ACC112 (cell line): ENCODE results near the gene FBXL17.
A peak's percentile ranks its signal among the peaks of the same experiment; 100 is the strongest.

Source experiments
- H2AFZ ChIP-seq: fragments of 200-600 bp; sonication (generic); one replicate; pipeline ENCODE4 v1.6.0; 2017; ENCODE audit warnings: antibody characterized with exemption, low read length; ENCODE audit not compliant: unreplicated experiment
- H3K27ac ChIP-seq: fragments of 200-600 bp; sonication (generic); 2 replicates; pipeline ENCODE4 v1.5.1; 2014; ENCODE audit warnings: low read depth, mild to moderate bottlenecking, antibody characterized with exemption, low read length, moderate library complexity
- H3K27me3 ChIP-seq: fragments of 200-600 bp; sonication (generic); 2 replicates; pipeline ENCODE4 v1.6.1; 2014; ENCODE audit warnings: mild to moderate bottlenecking, antibody characterized with exemption, low read length, moderate library complexity, mixed read lengths; ENCODE audit not compliant: insufficient read depth
- H3K36me3 ChIP-seq: fragments of 200-600 bp; sonication (generic); 2 replicates; pipeline ENCODE4 v1.6.1; 2016; ENCODE audit warnings: mild to moderate bottlenecking, antibody characterized with exemption, low read length, moderate library complexity, mixed read lengths; ENCODE audit not compliant: insufficient read depth
- H3K4me1 ChIP-seq: fragments of 200-600 bp; sonication (generic); one replicate; pipeline ENCODE4 v1.6.1; 2016; ENCODE audit warnings: low read length, mixed read lengths; ENCODE audit not compliant: insufficient read depth, unreplicated experiment, control insufficient read depth
- H3K4me3 ChIP-seq: fragments of 200-600 bp; sonication (generic); 2 replicates; pipeline ENCODE4 v1.5.1; 2014; ENCODE audit warnings: mild to moderate bottlenecking, low read depth, low read length
- H3K79me2 ChIP-seq: fragments of 200-600 bp; sonication (generic); one replicate; pipeline ENCODE4 v1.6.0; 2016; ENCODE audit warnings: low read length; ENCODE audit not compliant: control insufficient read depth, unreplicated experiment, insufficient read depth

FBXL17 gene

GRCh38 chr5:107888541-107888940 lies 493.4 kb downstream of the FBXL17 start:
- no peaks in the 10 kb centered on the region for H3K27me3 ChIP-seq
- no peaks in the 10 kb centered on the region for H3K36me3 ChIP-seq
- peaks cover 4% of the 10 kb centered on the region for H3K4me1 ChIP-seq
- H3K4me3 ChIP-seq = no peak overlapping the region
- no peak overlapping the region for H2AFZ ChIP-seq
- H3K79me2 ChIP-seq = no peaks in the 10 kb centered on the region
- H3K27ac ChIP-seq = no peak overlapping the region

DNA sequence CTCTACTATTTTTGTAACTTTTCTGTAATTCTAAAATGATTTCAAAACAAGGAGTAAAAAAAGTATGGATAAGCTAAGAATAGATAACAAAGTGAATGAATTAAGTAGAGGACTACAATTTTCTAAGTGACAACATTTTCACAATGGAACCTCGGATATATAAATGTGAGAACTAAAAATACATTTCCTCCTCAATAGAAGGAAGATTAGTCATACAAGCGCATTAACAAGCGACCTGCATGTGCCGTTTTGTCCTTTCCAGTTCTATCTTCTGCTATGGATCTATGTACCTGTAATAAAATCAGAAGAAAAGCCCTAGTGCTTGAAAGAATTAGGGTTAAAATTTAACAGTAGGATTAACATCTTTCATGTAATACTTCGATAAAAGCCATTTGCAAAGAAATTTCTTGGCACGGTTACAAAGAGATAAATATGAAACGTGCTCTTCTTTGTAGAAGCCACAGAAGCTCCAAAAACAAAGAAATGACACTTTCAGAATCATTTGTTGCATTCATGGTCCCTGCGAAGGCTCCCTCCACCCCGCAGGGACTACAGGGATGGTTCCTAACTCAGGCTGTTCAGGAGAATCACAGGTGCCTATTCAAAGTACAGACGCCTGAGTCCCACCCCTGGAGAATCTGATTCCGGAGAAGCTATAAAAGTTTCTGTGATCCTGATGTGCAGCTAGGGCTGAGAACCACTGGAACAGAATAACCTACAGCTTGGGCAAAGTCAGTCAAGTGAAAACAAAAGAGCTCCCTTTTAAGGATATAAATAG lies 494.5 kb downstream of the FBXL17 start:
- no peaks in the 10 kb centered on the region for H3K79me2 ChIP-seq
- no peaks in the 10 kb centered on the region for H3K4me1 ChIP-seq
- H2AFZ ChIP-seq = no peak overlapping the region
- H3K27me3 ChIP-seq = no peaks in the 10 kb centered on the region
- H3K27ac ChIP-seq = no peak overlapping the region
- no peak overlapping the region for H3K4me3 ChIP-seq
- no peaks in the 10 kb centered on the region for H3K36me3 ChIP-seq

DNA sequence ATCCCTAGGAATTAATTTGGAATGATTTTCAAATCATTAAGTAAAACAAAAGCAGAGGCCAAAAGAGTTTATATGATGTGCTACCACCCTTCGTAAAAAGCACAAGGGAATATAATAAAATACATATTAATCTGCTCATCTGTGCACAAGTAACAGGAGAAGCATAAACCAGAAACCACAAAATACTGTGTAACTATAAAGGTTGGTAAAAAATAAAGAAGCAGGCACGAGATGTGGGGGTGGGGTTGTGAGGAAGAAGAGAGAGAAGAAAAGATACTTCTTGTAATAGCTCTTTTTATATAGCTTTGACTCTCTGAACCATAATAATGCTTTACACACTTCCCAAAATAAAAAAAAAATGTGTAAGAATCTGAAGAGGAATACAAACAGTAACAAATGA lies 496.3 kb downstream of the FBXL17 start:
- Histone ChIP-seq H2AFZ (no peak overlapping the region), H3K79me2 (no peaks in the 10 kb centered on the region), H3K4me3 (no peak overlapping the region), H3K27me3 (no peaks in the 10 kb centered on the region), H3K27ac (no peak overlapping the region), H3K4me1 (no peaks in the 10 kb centered on the region), H3K36me3 (no peaks in the 10 kb centered on the region)

DNA sequence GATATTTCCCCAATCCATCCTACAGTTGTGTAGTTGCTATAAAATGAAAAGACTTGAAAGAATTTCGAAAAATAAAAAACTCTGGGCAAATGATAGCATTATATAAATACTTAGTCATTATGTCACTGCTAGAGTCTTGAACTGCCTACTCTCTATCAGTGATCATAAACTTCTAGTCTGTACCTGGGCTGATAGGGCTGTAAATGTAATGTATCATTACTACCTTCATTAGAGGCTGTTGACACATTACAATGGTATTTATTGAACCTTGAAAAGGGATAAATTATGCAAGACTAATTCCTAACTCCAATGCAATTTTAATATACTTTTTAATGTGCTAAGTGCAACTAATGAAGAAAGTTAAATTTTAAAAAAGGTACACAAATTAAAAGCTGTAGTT lies 497.0 kb downstream of the FBXL17 start:
- no peaks in the 10 kb centered on the region for H3K4me1 ChIP-seq
- H3K36me3 ChIP-seq = no peaks in the 10 kb centered on the region
- H3K79me2 ChIP-seq = no peaks in the 10 kb centered on the region
- H3K27ac ChIP-seq = no peak overlapping the region
- H2AFZ ChIP-seq = no peak overlapping the region
- H3K4me3 ChIP-seq = no peak overlapping the region
- no peaks in the 10 kb centered on the region for H3K27me3 ChIP-seq

- H3K4me3 ChIP-seq = no peak overlapping the region
- no peaks in the 10 kb centered on the region for H3K79me2 ChIP-seq
- no peak overlapping the region for H3K27ac ChIP-seq
- no peak overlapping the region for H2AFZ ChIP-seq
- no peaks in the 10 kb centered on the region for H3K36me3 ChIP-seq
- H3K4me1 ChIP-seq = peaks cover 21% of the 10 kb centered on the region
- no peaks in the 10 kb centered on the region for H3K27me3 ChIP-seq
These were observed 503.2 kb downstream of the FBXL17 start for GRCh38 chr5:107878661-107879060.

DNA sequence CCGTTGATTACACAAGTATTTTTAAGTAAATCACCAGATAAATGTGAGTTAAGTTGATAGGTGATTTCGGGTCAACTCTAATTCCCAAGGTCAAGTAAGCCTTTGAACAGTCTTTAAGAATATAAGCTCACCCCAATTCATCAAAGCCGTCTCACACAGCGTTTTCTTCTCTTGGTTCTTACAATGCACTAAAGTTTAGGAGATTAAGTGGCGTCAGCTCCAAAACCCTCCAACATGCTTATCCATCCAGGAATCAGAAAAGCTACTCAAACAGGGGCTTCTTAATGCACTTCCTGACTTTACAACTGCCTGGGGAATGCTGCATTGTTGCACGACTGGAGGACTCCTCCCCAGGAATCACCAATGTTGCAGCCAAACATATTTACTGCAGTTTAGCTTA lies 505.0 kb downstream of the FBXL17 start:
- Histone ChIP-seq H3K4me1 (peaks cover 21% of the 10 kb centered on the region), H3K27ac (no peak overlapping the region), H3K4me3 (no peak overlapping the region), H3K36me3 (no peaks in the 10 kb centered on the region), H3K79me2 (no peaks in the 10 kb centered on the region), H3K27me3 (no peaks in the 10 kb centered on the region), H2AFZ (no peak overlapping the region)

DNA sequence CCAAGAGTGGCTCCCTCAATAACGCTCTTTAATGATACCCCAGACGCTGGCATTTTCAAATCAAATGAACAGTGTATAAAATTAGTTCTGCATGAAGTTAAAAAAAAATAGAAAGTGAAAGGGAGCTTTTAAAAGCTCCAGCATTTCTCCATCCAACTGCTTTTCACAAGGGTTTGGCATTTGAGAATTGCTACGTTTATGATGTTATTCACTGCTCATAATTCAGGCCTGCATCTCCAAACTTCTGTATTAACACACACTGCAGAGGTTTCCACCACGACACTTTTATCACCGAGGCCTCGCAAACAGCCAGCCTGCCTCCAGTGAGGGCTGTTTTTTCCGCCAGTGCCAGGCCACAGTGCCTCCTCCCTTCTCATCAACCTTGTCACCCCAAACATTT lies 505.6 kb downstream of the FBXL17 start:
- no peaks in the 10 kb centered on the region for H3K36me3 ChIP-seq
- H2AFZ ChIP-seq = no peak overlapping the region
- H3K4me3 ChIP-seq = no peak overlapping the region
- no peak overlapping the region for H3K27ac ChIP-seq
- H3K4me1 ChIP-seq = peaks cover 21% of the 10 kb centered on the region
- no peaks in the 10 kb centered on the region for H3K79me2 ChIP-seq
- no peaks in the 10 kb centered on the region for H3K27me3 ChIP-seq

GRCh38 chr5:107875833-107876232 lies 506.1 kb downstream of the FBXL17 start:
- no peaks in the 10 kb centered on the region for H3K79me2 ChIP-seq
- no peak overlapping the region for H3K4me3 ChIP-seq
- H2AFZ ChIP-seq = no peak overlapping the region
- H3K4me1 ChIP-seq = peaks cover 21% of the 10 kb centered on the region
- no peaks in the 10 kb centered on the region for H3K36me3 ChIP-seq
- H3K27ac ChIP-seq = no peak overlapping the region
- no peaks in the 10 kb centered on the region for H3K27me3 ChIP-seq

GRCh38 chr5:107874795-107875194 lies 507.1 kb downstream of the FBXL17 start:
- H3K27me3 ChIP-seq = no peaks in the 10 kb centered on the region
- no peaks in the 10 kb centered on the region for H3K79me2 ChIP-seq
- H2AFZ ChIP-seq = peak overlapping the region; percentile 44
- no peak overlapping the region for H3K4me3 ChIP-seq
- no peak overlapping the region for H3K27ac ChIP-seq
- no peaks in the 10 kb centered on the region for H3K36me3 ChIP-seq
- H3K4me1 ChIP-seq = peaks cover 26% of the 10 kb centered on the region

GRCh38 chr5:107873877-107874276 lies 508.0 kb downstream of the FBXL17 start:
- H3K4me3 ChIP-seq = no peak overlapping the region
- no peak overlapping the region for H3K27ac ChIP-seq
- H3K4me1 ChIP-seq = peaks cover 35% of the 10 kb centered on the region
- no peak overlapping the region for H2AFZ ChIP-seq
- H3K79me2 ChIP-seq = no peaks in the 10 kb centered on the region
- no peaks in the 10 kb centered on the region for H3K27me3 ChIP-seq
- H3K36me3 ChIP-seq = no peaks in the 10 kb centered on the region

DNA sequence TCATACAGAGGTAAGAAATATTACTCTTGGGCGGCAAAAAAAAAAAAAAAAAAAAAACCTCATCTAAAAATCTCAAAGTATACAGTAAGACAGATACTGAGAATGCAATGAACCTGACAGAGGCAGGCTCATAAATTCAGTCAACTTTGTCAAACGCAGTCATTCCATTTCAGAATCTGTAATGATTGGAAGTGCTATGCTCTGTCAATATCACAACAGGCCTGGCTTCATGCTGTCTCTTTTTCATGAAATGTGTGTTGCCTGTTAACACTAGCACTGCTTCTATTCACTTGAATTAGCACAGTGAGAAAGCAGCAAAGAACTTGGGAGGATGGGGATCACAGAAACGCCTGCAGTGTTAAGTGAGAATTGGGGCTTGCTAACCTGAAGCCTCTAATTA lies 510.9 kb downstream of the FBXL17 start:
- Histone ChIP-seq H3K36me3 (no peaks in the 10 kb centered on the region), H3K79me2 (no peaks in the 10 kb centered on the region), H2AFZ (no peak overlapping the region), H3K4me3 (no peak overlapping the region), H3K4me1 (peaks cover 37% of the 10 kb centered on the region), H3K27ac (no peak overlapping the region), H3K27me3 (no peaks in the 10 kb centered on the region)
